Measurements from ENCODE around the gene CAVIN1. TPM values are rescaled to one million over a fixed set of nuclear protein-coding genes. Genes with fewer than 3 reads are reported as not detected.

Gene CAVIN1
- total RNA-seq, 1 donor from 2014 or later: 371 TPM

Other genes with a start within 250 kb of the CAVIN1 start
- under 0.01 TPM in 2 replicates for gene KCNH4, start 242.1 kb downstream of the CAVIN1 start, total RNA-seq
- gene HCRT, start 237.8 kb downstream of the CAVIN1 start, total RNA-seq: not detected in 2 replicates
- gene GHDC, start 228.8 kb downstream of the CAVIN1 start, total RNA-seq: 11.3 and 22.8 TPM in 2 replicates
- 22.2 and 29.8 TPM in 2 replicates for gene STAT5B, start 146.9 kb downstream of the CAVIN1 start, total RNA-seq
- gene STAT5A, start 134.8 kb downstream of the CAVIN1 start, total RNA-seq: 33.1 and 44.2 TPM in 2 replicates
- 61.5 and 80.0 TPM in 2 replicates for gene STAT3, start 34.8 kb downstream of the CAVIN1 start, total RNA-seq
- 16.6 and 22.0 TPM in 2 replicates for gene ATP6V0A1, start 35.6 kb upstream of the CAVIN1 start, total RNA-seq
- 20.7 and 36.3 TPM in 2 replicates for gene NAGLU, start 113.0 kb upstream of the CAVIN1 start, total RNA-seq
- gene HSD17B1, start 129.7 kb upstream of the CAVIN1 start, total RNA-seq: 0.44 and 1.8 TPM in 2 replicates
- gene COASY, start 138.9 kb upstream of the CAVIN1 start, total RNA-seq: 7.6 and 10.3 TPM in 2 replicates
- gene MLX, start 143.8 kb upstream of the CAVIN1 start, total RNA-seq: 22.9 and 35.9 TPM in 2 replicates
- gene PSMC3IP, start 154.5 kb upstream of the CAVIN1 start, total RNA-seq: 1.4 and 1.7 TPM in 2 replicates
- gene RETREG3, start 186.1 kb upstream of the CAVIN1 start, total RNA-seq: 52.5 and 65.3 TPM in 2 replicates
- gene TUBG1, start 186.4 kb upstream of the CAVIN1 start, total RNA-seq: 15.3 and 16.3 TPM in 2 replicates
- 3.5 and 4.8 TPM in 2 replicates for gene TUBG2, start 236.0 kb upstream of the CAVIN1 start, total RNA-seq

All from lung microvascular endothelial cell (primary cell).